Progenitor cell of endocrine pancreas (in vitro differentiated cells): ENCODE measurements around the gene FAM131C. TPM values are rescaled to one million over a fixed set of nuclear protein-coding genes. Genes with fewer than 3 reads are reported as not detected.
"Not testable (repeated sequence)": the region's sequence is repeated elsewhere in the genome, so short reads cannot be mapped to it uniquely, and the experiment has no call there.

Experiments
- DNase-seq: peaks from one replicate; pipeline ENCODE4 v3.0.0; 2021; ENCODE audit warnings: low spot score; ENCODE audit not compliant: unreplicated experiment
- H3K27ac Mint-ChIP-seq: 2 replicates; pipeline ENCODE4 v1.8.0; 2021; ENCODE audit warnings: mild to moderate bottlenecking, moderate library complexity, mixed read lengths
- H3K27me3 Mint-ChIP-seq: 2 replicates; pipeline ENCODE4 v1.8.0; 2021; ENCODE audit warnings: mixed read lengths
- H3K36me3 Mint-ChIP-seq: 2 replicates; pipeline ENCODE4 v1.8.0; 2022; ENCODE audit warnings: mixed read lengths; ENCODE audit not compliant: insufficient read depth
- H3K4me1 Mint-ChIP-seq: 2 replicates; pipeline ENCODE4 v1.8.0; 2021; ENCODE audit warnings: low read depth, mixed read lengths
- H3K4me3 Mint-ChIP-seq: 2 replicates; pipeline ENCODE4 v1.8.0; 2021; ENCODE audit warnings: low read depth, mild to moderate bottlenecking, moderate library complexity, mixed read lengths
- H3K9me3 Mint-ChIP-seq: 2 replicates; pipeline ENCODE4 v1.8.0; 2021; ENCODE audit warnings: low read depth, mixed read lengths
- CTCF ChIP-seq: fragments of 200-600 bp; sonication (generic); IDR thresholded peaks from one replicate; pipeline ENCODE4 v1.5.0; 2021; ENCODE audit warnings: antibody characterized with exemption, mild to moderate bottlenecking; ENCODE audit not compliant: unreplicated experiment
- total RNA-seq: library from RNA; stranded (reverse); gene quantifications from 2 replicates; pipeline ENCODE4 v1.2.1, GENCODE V29; 2021

The FAM131C gene
- total RNA-seq, 1 donor from 2014 or later = 1.2 TPM

- Mint-ChIP-seq H3K4me3 (no peak overlapping the region), H3K36me3 (peaks cover 2% of the 10 kb centered on the region), H3K27ac (peak overlapping the region; percentile 74), H3K9me3 (peaks cover 4% of the 10 kb centered on the region), H3K4me1 (peaks cover 29% of the 10 kb centered on the region), H3K27me3 (peaks cover 3% of the 10 kb centered on the region)
- TF ChIP-seq CTCF = no peak
- peak; percentile 62 for DNase-seq
Measured at GRCh38 chr1:16112596-16113555, 39.4 kb upstream of the FAM131C start.

- no peak overlapping the region for H3K4me3 Mint-ChIP-seq
- H3K27ac Mint-ChIP-seq = peak overlapping the region; percentile 62
- TF ChIP-seq CTCF = no peak
- H3K36me3 Mint-ChIP-seq = peaks cover 2% of the 10 kb centered on the region
- peaks cover 5% of the 10 kb centered on the region for H3K9me3 Mint-ChIP-seq
- H3K4me1 Mint-ChIP-seq = peaks cover 24% of the 10 kb centered on the region
- no peak for DNase-seq
- H3K27me3 Mint-ChIP-seq = peaks cover 3% of the 10 kb centered on the region
Measured at GRCh38 chr1:16111771-16112595, 38.5 kb upstream of the FAM131C start.

GRCh38 chr1:16110884-16111283 lies 37.4 kb upstream of the FAM131C start:
- H3K27ac Mint-ChIP-seq = no peak overlapping the region
- peaks cover 3% of the 10 kb centered on the region for H3K27me3 Mint-ChIP-seq
- peaks cover 5% of the 10 kb centered on the region for H3K9me3 Mint-ChIP-seq
- DNase-seq = no peak
- H3K4me3 Mint-ChIP-seq = no peak overlapping the region
- peaks cover 2% of the 10 kb centered on the region for H3K36me3 Mint-ChIP-seq
- H3K4me1 Mint-ChIP-seq = peaks cover 17% of the 10 kb centered on the region
- TF ChIP-seq CTCF = no peak

- Mint-ChIP-seq H3K4me3 (no peak overlapping the region), H3K9me3 (peaks cover 5% of the 10 kb centered on the region), H3K36me3 (peaks cover 2% of the 10 kb centered on the region), H3K4me1 (peaks cover 15% of the 10 kb centered on the region), H3K27me3 (peaks cover 3% of the 10 kb centered on the region), H3K27ac (no peak overlapping the region)
- no peak for DNase-seq
- TF ChIP-seq CTCF = no peak
Measured at GRCh38 chr1:16110456-16110855, 37.0 kb upstream of the FAM131C start.

- Mint-ChIP-seq H3K9me3 (peaks cover 5% of the 10 kb centered on the region), H3K4me3 (no peak overlapping the region), H3K4me1 (peaks cover 15% of the 10 kb centered on the region), H3K36me3 (peaks cover 2% of the 10 kb centered on the region), H3K27ac (no peak overlapping the region), H3K27me3 (peaks cover 3% of the 10 kb centered on the region)
- TF ChIP-seq CTCF = no peak
- DNase-seq = no peak
Measured at GRCh38 chr1:16109571-16109970, 36.1 kb upstream of the FAM131C start.

- DNase-seq, H3K4me1 Mint-ChIP-seq, H3K36me3 Mint-ChIP-seq, H3K27ac Mint-ChIP-seq, H3K9me3 Mint-ChIP-seq, H3K4me3 Mint-ChIP-seq, H3K27me3 Mint-ChIP-seq: not testable (repeated sequence)
Measured at GRCh38 chr1:16107039-16107438, 33.6 kb upstream of the FAM131C start.
